Measurements from ENCODE around the gene APBB2.

Gene APBB2

GRCh38 chr4:41120297-41121217 is 93.8 kb downstream of the APBB2 start:
- TF ChIP-seq, protein P1, sequence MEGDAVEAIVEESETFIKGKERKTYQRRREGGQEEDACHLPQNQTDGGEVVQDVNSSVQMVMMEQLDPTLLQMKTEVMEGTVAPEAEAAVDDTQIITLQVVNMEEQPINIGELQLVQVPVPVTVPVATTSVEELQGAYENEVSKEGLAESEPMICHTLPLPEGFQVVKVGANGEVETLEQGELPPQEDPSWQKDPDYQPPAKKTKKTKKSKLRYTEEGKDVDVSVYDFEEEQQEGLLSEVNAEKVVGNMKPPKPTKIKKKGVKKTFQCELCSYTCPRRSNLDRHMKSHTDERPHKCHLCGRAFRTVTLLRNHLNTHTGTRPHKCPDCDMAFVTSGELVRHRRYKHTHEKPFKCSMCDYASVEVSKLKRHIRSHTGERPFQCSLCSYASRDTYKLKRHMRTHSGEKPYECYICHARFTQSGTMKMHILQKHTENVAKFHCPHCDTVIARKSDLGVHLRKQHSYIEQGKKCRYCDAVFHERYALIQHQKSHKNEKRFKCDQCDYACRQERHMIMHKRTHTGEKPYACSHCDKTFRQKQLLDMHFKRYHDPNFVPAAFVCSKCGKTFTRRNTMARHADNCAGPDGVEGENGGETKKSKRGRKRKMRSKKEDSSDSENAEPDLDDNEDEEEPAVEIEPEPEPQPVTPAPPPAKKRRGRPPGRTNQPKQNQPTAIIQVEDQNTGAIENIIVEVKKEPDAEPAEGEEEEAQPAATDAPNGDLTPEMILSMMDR (IDR thresholded peaks at IDR 0.05; ENCODE audit: insufficient read depth, low read length, missing control alignments): no peak
- POLR2A ChIA-PET: no interaction called here
- CTCF ChIA-PET: interaction anchor here (1.0 to 1.3 kb wide), 3 partner anchors 12 to 196 kb away, joined by 3 to 4 read pairs (median 3); no protein-coding TSS in a partner anchor
- no peak for DNase-seq (ENCODE audit: low read depth, low spot score)
- no peak overlapping the region for H3K4me3 ChIP-seq (ENCODE audit: low read depth, low read length)

- CTCF ChIA-PET: interaction anchor here (1.0 kb wide), 1 partner anchor 195 kb away, joined by 3 read pairs; no protein-coding TSS in a partner anchor
- no peak overlapping the region for H3K4me3 ChIP-seq (ENCODE audit: low read depth, low read length)
- DNase-seq (ENCODE audit: low read depth, low spot score): no peak
- POLR2A ChIA-PET: no interaction called here
- TF ChIP-seq, protein P1 (IDR thresholded peaks at IDR 0.05; ENCODE audit: insufficient read depth, low read length, missing control alignments): no peak
Measured at GRCh38 chr4:41119867-41120295, 94.5 kb downstream of the APBB2 start.

GRCh38 chr4:41111791-41112190 is 102.6 kb downstream of the APBB2 start:
- TF ChIP-seq, protein P1 (IDR thresholded peaks at IDR 0.05; ENCODE audit: insufficient read depth, low read length, missing control alignments): no peak
- ChIA-PET CTCF (no interaction called here), POLR2A (no interaction called here)
- H3K4me3 ChIP-seq (ENCODE audit: low read depth, low read length): no peak overlapping the region
- DNase-seq (ENCODE audit: low read depth, low spot score): no peak

DNA sequence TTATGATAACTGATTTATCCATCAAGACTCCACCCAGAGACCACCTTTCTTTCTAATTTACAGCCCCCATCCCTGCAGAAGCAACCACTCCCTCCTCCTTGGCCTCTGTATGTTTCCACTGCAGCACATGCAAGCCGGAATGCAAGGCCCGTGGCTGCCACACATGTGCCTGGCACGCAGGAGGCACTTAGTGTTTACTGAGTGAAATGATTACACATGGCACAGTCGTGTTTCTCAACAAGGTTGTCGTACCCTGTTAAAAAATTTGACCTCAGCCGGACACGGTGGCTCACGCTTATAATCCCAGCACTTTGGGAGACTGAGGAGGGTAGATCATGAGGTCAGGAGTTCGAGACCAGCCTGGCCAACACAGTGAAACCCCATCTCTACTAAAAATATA is 104.3 kb downstream of the APBB2 start:
- no peak overlapping the region for H3K4me3 ChIP-seq (ENCODE audit: low read depth, low read length)
- TF ChIP-seq, protein P1 (IDR thresholded peaks at IDR 0.05; ENCODE audit: insufficient read depth, low read length, missing control alignments): no peak
- ChIA-PET CTCF (no interaction called here), POLR2A (no interaction called here)
- DNase-seq (ENCODE audit: low read depth, low spot score): no peak

DNA sequence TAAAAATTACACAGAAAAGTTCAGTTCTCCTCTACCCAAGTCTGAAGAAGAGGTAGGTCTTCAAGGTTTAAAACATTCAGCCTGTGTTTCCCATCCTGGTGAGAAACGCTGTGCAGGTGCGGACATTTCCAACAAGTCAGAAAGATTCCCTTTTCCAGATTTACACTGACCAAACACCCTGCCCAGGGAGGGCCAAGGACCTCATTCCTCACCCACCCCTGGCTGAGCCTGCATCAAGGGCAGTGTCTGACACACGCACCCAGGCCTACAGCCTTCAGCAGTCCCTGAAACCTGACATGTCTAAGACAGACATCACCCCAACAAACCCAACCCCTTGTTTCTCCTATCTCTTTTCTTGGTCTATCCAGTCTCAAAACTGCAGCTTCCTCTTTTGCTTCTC is 105.9 kb downstream of the APBB2 start:
- ChIA-PET CTCF (no interaction called here), POLR2A (no interaction called here)
- DNase-seq (ENCODE audit: low read depth, low spot score): no peak
- TF ChIP-seq, protein P1 (IDR thresholded peaks at IDR 0.05; ENCODE audit: insufficient read depth, low read length, missing control alignments): no peak
- no peak overlapping the region for H3K4me3 ChIP-seq (ENCODE audit: low read depth, low read length)

- ChIA-PET CTCF (no interaction called here), POLR2A (no interaction called here)
- TF ChIP-seq, protein P1 (IDR thresholded peaks at IDR 0.05; ENCODE audit: insufficient read depth, low read length, missing control alignments): no peak
- no peak overlapping the region for H3K4me3 ChIP-seq (ENCODE audit: low read depth, low read length)
- DNase-seq (ENCODE audit: low read depth, low spot score): no peak
Measured at GRCh38 chr4:41106694-41107419, 107.5 kb downstream of the APBB2 start.
